Measurements from ENCODE around the gene MCTP1.

The MCTP1 gene

GRCh38 chr5:95178046-95178651, 106.7 kb downstream of the MCTP1 start:
- H3K4me2 ChIP-seq (ENCODE audit: low read depth, low read length, poor library complexity, severe bottlenecking): peak overlapping the region; percentile 32
- H3K9ac ChIP-seq (ENCODE audit: low read depth, low read length, poor library complexity, severe bottlenecking): no peak overlapping the region

GRCh38 chr5:95177456-95177855, 107.4 kb downstream of the MCTP1 start:
- peak overlapping the region; percentile 32 for H3K4me2 ChIP-seq (ENCODE audit: low read depth, low read length, poor library complexity, severe bottlenecking)

More at GRCh38 chr5:95178046-95178651, 106.7 kb downstream of the MCTP1 start:
- Histone ChIP-seq H3F3A (ENCODE audit: low read depth) (no peaks in the 10 kb centered on the region), H3K4me3 (ENCODE audit: low read length, poor library complexity, severe bottlenecking) (no peak overlapping the region), H3K27me3 (ENCODE audit: insufficient read depth, low read length, poor library complexity, severe bottlenecking) (no peaks in the 10 kb centered on the region), H3K4me1 (ENCODE audit: insufficient read depth, low read length, poor library complexity, severe bottlenecking) (peaks cover 23% of the 10 kb centered on the region), H3K79me2 (ENCODE audit: insufficient read depth, low read length) (no peaks in the 10 kb centered on the region), H2AFZ (ENCODE audit: low read length) (peak overlapping the region; percentile 54), H3K9me2 (replicated peaks; ENCODE audit: low read depth, low read length) (no peaks in the 10 kb centered on the region), H3K9me3 (ENCODE audit: insufficient read depth, low read depth, low read length) (no peaks in the 10 kb centered on the region), H3K36me3 (ENCODE audit: insufficient read depth, low read length) (no peaks in the 10 kb centered on the region), H4K20me1 (ENCODE audit: insufficient read depth, low read length, poor library complexity, severe bottlenecking) (no peaks in the 10 kb centered on the region)
- TF ChIP-seq EZH2phosphoT487 (IDR thresholded peaks at IDR 0.05; ENCODE audit: borderline replicate concordance): no peak
- TF ChIP-seq CTCF (conservative IDR thresholded peaks at IDR 0.05; ENCODE audit: low read length): peak; percentile 78

GRCh38 chr5:95175106-95175505, 109.8 kb downstream of the MCTP1 start:
- TF ChIP-seq EZH2phosphoT487 (IDR thresholded peaks at IDR 0.05; ENCODE audit: borderline replicate concordance) (no peak), CTCF (conservative IDR thresholded peaks at IDR 0.05; ENCODE audit: low read length) (no peak)
- peak overlapping the region; percentile 21; the same call in 1 of the 2 replicates for H2AFZ ChIP-seq (ENCODE audit: low read length)
- no peaks in the 10 kb centered on the region for H4K20me1 ChIP-seq (ENCODE audit: insufficient read depth, low read length, poor library complexity, severe bottlenecking)
- H3K36me3 ChIP-seq (ENCODE audit: insufficient read depth, low read length): no peaks in the 10 kb centered on the region
- no peaks in the 10 kb centered on the region for H3K9me3 ChIP-seq (ENCODE audit: insufficient read depth, low read depth, low read length)
- H3K27me3 ChIP-seq (ENCODE audit: insufficient read depth, low read length, poor library complexity, severe bottlenecking): no peaks in the 10 kb centered on the region
- no peaks in the 10 kb centered on the region for H3F3A ChIP-seq (ENCODE audit: low read depth)
- H3K79me2 ChIP-seq (ENCODE audit: insufficient read depth, low read length): no peaks in the 10 kb centered on the region
- no peak overlapping the region for H3K4me2 ChIP-seq (ENCODE audit: low read depth, low read length, poor library complexity, severe bottlenecking)
- H3K9ac ChIP-seq (ENCODE audit: low read depth, low read length, poor library complexity, severe bottlenecking): no peak overlapping the region
- peaks cover 23% of the 10 kb centered on the region for H3K4me1 ChIP-seq (ENCODE audit: insufficient read depth, low read length, poor library complexity, severe bottlenecking)
- no peaks in the 10 kb centered on the region for H3K9me2 ChIP-seq (replicated peaks; ENCODE audit: low read depth, low read length)
- no peak overlapping the region for H3K4me3 ChIP-seq (ENCODE audit: low read length, poor library complexity, severe bottlenecking)

More at GRCh38 chr5:95177456-95177855, 107.4 kb downstream of the MCTP1 start:
- Histone ChIP-seq H3K9me2 (replicated peaks; ENCODE audit: low read depth, low read length) (no peaks in the 10 kb centered on the region), H3F3A (ENCODE audit: low read depth) (no peaks in the 10 kb centered on the region), H4K20me1 (ENCODE audit: insufficient read depth, low read length, poor library complexity, severe bottlenecking) (no peaks in the 10 kb centered on the region), H2AFZ (ENCODE audit: low read length) (peak overlapping the region; percentile 54), H3K9me3 (ENCODE audit: insufficient read depth, low read depth, low read length) (no peaks in the 10 kb centered on the region), H3K79me2 (ENCODE audit: insufficient read depth, low read length) (no peaks in the 10 kb centered on the region), H3K36me3 (ENCODE audit: insufficient read depth, low read length) (no peaks in the 10 kb centered on the region), H3K4me3 (ENCODE audit: low read length, poor library complexity, severe bottlenecking) (no peak overlapping the region), H3K4me1 (ENCODE audit: insufficient read depth, low read length, poor library complexity, severe bottlenecking) (peaks cover 23% of the 10 kb centered on the region), H3K27me3 (ENCODE audit: insufficient read depth, low read length, poor library complexity, severe bottlenecking) (no peaks in the 10 kb centered on the region), H3K9ac (ENCODE audit: low read depth, low read length, poor library complexity, severe bottlenecking) (no peak overlapping the region)
- TF ChIP-seq EZH2phosphoT487 (IDR thresholded peaks at IDR 0.05; ENCODE audit: borderline replicate concordance): no peak
- no peak for TF ChIP-seq CTCF (conservative IDR thresholded peaks at IDR 0.05; ENCODE audit: low read length)
